HG03175 (cell line): Measurements from ENCODE around the gene LIMD2.
A peak's percentile ranks its signal among the peaks of the same experiment; 100 is the strongest.

Source experiments
- ATAC-seq: cut with Tn5 transposase; IDR thresholded peaks from one replicate; pipeline ENCODE4 v1.9.1; 2021; ENCODE audit warnings: mild to moderate bottlenecking, moderate library complexity; ENCODE audit not compliant: unreplicated experiment

Gene LIMD2

GRCh38 chr17:63685041-63685440 is 14.9 kb downstream of the LIMD2 start:
- no peak for ATAC-seq

DNA sequence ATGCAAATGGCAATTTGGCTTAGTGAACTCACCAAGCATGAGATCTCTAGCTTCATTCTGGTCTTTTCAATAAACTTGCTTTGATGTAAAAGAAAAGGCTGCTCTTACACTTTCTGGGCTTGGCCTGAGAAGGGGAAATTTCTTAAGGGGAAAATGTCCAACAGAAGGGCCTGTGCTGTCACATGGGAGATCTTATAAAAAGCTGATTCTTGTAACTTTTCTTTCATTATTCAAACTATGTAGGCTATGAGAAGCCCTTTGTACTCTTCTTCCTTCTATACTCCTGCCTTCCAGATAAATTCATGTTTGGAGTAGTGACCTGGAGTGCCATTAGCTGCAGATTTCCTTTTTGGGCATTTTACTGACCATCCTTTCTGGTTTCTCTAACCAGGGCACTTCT is 16.9 kb downstream of the LIMD2 start:
- no peak for ATAC-seq

- ATAC-seq, result no peak
Measured at GRCh38 chr17:63682441-63682840, 17.5 kb downstream of the LIMD2 start.

DNA sequence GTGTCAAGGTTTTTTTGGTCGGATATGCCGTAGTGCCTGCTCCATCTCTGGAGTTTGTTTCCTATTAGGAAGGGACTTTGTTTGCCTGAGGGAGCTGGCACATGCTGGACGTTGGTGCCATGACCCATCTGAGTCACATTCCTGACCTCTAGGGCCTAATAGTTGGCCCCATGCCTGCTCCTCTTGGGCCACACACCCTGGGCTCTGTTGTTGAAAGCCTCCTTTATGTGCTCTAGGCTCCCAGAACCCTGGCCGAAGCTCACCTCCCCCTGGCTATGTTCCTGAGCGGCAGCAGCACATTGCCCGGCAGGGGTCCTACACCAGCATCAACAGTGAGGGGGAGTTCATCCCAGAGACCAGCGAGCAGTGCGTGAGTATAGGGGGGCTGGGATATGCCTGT is 18.4 kb downstream of the LIMD2 start:
- no peak for ATAC-seq

DNA sequence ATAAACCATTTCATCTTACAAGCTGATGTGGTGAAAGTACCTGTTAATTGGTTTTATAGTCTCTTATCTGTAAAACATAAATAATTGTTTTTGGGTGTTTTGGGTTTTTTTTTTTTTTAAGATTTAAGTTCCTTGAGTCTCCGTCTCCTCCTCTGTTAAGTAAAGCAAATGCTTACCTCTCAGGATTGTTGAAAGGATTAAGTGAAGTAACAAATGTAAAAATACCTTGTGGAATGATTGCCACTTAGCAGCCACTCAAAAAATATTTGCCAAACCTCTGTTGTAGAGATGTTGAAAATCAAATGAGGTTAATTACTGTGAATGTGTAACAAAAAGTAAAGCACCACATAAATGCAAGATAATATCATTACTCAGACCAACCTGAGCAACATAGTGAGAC is 19.2 kb downstream of the LIMD2 start:
- ATAC-seq, result no peak

GRCh38 chr17:63679214-63679613 is 20.7 kb downstream of the LIMD2 start:
- no peak for ATAC-seq

GRCh38 chr17:63676584-63676983 is 23.3 kb downstream of the LIMD2 start:
- ATAC-seq, result no peak

- no peak for ATAC-seq
Measured at GRCh38 chr17:63675607-63676546, 24.0 kb downstream of the LIMD2 start.

DNA sequence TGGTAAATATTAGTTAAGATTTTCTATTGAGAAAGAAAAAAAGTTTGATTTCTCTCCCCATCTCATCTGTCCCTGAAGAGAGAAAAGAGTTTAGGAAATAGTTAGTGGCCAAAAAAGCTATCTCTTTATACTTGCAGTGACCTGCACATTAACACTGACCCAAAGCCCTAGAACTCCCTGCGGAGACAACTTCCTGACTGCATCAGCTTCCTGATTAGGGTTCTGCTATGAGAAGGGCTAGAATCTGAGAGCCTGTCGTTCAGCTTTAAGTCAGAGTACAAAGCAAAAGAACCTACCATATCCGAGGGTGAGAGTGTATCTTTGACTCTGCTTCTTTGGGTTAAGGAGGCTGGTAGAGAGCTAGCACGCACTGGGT is 24.7 kb downstream of the LIMD2 start:
- ATAC-seq, result no peak

- no peak for ATAC-seq
Measured at GRCh38 chr17:63672856-63673255, 27.1 kb downstream of the LIMD2 start.

DNA sequence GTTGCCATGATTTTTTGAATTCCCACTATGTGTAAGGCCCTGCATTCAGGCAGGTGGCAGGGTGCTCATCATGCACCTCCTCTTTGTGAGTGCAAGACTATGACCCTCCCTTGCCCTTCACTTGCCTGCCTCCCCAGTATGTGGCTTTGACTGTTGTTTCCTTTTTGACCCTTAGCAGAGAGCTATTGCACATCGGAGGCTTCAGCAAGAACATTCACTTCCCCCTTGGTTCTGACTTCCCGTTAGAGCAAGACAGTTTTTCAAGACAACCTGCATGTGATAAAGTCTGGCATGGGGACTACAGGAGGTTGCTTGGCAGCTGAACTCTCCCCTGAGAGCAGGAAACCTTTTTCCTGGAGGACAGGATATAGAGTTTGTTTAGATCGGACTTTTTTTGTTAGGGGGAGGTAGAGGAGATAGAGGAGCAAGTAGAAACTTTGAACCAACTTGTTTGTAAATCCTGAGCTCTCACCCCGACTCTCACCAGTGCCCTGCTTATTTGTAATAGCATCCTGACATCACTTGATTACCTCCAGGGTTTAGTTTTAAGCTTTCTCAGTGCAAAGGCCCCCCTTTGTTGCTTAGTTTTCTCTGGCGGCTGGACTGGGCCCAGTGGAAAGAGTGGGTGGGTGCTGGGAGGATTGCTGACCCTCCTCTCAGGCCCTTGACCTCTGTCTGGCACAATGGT is 34.3 kb downstream of the LIMD2 start:
- peak; percentile 61 for ATAC-seq

GRCh38 chr17:63659850-63660249 is 40.1 kb downstream of the LIMD2 start:
- no peak for ATAC-seq

DNA sequence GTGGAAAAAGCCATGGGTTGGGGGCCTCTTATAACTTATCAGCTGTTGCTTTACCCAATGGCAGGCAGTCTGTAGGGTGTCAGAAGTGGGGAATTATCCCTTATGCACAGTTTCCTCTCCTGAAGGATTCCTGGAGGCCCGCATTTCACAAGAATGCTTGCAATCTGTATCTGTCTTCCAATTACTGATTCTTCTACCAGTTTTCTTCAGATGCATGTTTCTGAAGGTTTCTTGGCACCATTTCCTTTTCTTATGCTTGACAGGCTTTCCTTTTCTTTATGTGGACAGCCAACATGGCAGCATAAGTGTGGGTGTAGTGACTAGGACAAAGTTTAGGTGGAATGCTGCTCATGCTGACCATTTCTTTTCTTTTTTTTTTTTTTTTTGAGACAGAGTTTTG is 41.6 kb downstream of the LIMD2 start:
- no peak for ATAC-seq

GRCh38 chr17:63657786-63658185 is 42.1 kb downstream of the LIMD2 start:
- ATAC-seq, result no peak

GRCh38 chr17:63653050-63653449 is 46.9 kb downstream of the LIMD2 start:
- ATAC-seq, result no peak

DNA sequence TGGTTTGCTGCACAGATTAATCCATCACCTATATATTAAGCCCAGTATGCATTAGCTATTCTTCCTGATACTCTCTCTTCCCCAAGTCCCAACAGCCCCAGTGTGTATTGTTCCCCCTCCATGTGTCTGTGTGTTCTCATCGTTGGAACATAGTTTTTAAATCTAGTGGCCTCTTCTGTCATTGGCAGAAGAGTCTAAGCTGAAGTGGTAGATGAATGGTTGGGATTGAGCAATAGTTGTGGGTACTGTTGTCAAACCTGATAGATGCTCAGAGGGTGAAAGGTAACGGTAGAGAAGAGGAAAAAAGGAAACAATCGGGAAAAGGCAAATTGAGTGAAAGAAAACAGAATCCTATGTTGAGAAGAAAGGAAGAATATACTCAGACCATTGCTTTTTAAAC is 47.8 kb downstream of the LIMD2 start:
- no peak for ATAC-seq

DNA sequence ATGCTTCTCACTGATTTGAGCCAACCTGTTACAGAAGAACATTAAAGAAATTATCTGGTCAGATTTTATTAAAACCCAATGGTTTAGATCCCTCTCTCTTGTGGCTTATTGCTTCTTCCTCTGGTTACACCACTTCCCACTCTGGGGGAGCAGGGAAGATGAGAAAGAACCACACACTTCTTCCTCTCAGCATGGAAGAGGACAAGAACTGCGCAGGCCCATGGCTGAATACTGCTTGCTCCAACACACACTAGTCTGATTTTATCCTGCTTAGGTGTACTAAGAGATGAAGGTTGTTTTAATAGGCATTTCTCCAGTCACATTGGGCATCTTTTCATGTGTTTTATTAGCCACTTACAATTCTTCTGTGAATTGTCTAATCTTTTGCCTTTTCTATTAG is 50.1 kb downstream of the LIMD2 start:
- no peak for ATAC-seq

DNA sequence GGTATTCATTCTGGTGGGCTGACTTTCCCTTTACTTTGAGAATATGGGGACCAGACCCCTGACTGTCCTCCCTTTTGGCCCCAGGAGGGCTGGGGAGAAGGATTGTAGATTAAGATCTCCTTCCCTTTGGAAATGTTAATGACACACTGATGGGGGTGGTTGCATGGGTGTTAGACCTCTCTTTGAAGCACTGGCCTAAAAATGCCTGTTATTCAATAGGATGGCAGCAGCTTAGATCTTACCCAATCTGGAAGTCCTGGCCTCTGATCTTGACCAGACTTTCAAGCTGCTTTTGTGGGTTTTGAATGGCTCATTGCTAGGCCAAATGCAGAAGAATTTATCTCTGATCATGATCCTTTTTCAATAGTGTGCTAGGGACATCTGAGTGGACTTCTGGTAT is 52.0 kb downstream of the LIMD2 start:
- ATAC-seq, result no peak

- ATAC-seq, result no peak
Measured at GRCh38 chr17:63647065-63647725, 52.7 kb downstream of the LIMD2 start.

GRCh38 chr17:63646488-63646806 is 53.5 kb downstream of the LIMD2 start:
- ATAC-seq, result peak; percentile 82
